Hematopoietic multipotent progenitor cell (in vitro differentiated cells): ENCODE measurements around the gene DEFB110. TPM values are rescaled to one million over a fixed set of nuclear protein-coding genes. Genes with fewer than 3 reads are reported as not detected.
A peak's percentile ranks its signal among the peaks of the same experiment; 100 is the strongest.

ENCODE experiments used
- DNase-seq, 3 donors: peaks; one replicate each; pipeline ENCODE4 v3.0.0-alpha.2; 2011 to 2015; ENCODE audit warnings: low read depth in 2 of 3, low spot score in 2 of 3
- total RNA-seq: library from RNA; depleted of rRNA; stranded (reverse); fragments of >200 nt; gene quantifications from one replicate; pipeline ENCODE4 v1.2.3, GENCODE V29; 2012

DEFB110 gene
- not detected for total RNA-seq

DNA sequence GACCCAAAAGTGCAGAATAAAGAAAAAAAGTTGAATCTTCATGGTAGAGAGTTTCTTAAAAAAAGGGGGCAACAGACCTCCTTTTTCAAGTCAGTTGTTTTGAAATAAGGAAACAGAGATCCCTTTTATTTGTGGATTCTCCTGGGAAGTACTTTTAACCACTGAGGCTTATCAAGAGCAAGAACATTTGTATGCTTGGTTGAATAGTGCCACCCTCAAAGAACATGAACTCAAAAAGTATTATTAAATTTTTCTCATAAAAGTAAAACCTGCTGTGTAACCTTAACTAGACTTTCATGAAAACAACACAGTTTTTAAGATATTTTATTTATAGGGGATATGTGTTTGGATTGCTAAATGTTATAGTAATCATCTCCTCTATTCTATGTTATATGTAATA lies at the start of gene DEFB110:
Gene DEFB110 (minus strand): TSS at position 101 of the 400 bp plus-strand sequence. CDS start 59 bp downstream, at position 42.
- no peak for DNase-seq

DNA sequence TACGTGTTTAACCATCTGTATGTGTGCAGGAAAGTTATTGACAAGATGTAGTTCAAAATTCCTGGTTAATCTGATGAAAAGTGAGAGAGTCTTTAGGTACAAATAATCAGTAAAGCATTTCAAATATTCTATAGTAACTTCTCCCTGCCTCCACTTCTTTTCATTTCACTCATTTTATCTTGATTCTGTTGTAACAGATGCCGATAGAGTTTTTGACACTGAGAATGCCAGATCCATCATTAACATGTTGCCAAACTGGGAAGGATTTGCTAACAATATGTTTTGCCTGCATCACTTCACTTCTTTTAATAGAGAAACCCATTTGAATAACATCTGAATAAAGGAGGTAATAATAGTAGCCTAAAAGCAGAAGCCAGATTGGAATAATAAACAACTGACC lies 48.3 kb upstream of the DEFB110 start:
- DNase-seq, result no peak

DNA sequence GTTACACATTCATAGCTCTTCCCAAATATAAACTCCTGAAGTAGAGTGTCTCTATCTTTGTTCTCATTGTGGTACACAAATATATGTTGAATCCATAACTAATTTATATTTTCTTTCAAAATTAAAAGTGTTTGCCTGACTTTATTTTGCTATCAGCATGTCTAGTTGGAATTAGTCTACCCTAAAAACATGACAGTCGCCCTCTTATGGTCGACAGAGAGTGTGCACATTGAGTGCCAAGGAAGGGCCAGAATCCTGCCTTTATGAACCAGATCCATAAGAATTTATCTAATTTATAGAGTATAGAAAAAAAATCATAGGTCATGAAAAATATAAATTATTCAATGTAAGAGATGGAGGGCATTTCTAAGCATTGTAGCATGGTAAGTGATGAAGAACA lies 40.3 kb upstream of the DEFB110 start:
- peak in 1 of 3 donors; percentile 0 for DNase-seq

DNA sequence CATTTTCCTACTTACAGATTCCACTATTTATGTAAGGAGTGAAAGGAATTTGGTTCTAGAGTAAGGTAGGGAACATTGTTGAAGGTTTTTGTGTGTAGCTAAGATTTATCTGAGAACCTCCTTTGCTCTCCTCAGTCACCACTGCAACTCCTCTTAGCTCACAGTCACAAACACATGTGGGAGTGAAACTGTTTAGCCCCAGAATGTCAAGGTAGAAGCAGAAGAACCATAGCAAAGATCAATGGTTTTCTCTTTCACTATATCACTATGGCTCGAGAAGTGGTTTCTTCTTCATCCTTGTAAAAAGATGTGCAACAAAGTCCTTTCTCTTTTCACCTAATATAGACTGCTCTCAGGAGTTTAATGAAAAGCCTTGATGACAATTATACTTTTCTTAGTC lies 34.4 kb upstream of the DEFB110 start:
- no peak for DNase-seq

DNA sequence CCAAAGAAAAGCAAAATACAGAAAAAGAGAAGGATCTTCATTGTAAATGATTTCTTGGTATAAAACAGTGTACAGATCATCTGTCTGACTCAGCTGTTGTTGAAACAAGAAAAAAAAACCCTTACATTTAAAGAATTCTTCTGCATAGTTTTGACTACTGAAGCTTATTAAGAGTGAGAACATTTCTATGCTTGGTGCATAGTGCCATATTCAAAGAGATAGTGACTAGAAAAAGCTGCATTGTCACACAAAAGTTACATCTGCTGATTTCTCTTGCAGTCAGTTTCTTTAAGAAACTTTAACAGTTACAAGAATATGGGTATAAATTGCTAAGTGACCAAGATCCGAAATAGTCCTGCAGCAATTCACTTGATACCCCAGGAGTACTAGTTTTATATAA lies 28.0 kb upstream of the DEFB110 start, which contains the start of gene DEFB112:
Gene DEFB112 (minus strand): TSS at position 101 of the 400 bp plus-strand sequence. CDS start 60 bp downstream, at position 41.
- DNase-seq, result no peak

DNA sequence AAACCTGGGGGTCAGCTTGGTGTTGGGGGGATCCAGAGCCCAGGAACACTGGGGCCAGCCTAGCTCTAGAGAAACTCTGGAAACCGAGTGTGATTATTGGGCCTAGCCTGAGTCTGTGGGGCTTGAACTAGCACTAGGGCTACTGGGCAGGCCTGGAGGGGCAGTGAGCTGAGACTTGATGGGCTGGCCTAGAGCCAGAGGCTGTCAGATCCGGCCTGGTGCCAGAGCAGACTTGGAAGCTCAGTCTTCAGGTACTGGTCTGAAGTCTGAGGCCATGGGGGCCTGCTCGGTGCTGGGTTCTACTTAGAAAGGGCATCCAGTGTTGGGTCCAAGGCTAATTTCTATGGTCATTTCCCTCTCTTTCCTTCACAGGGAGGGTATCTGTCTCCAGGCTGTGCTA lies 25.2 kb upstream of the DEFB110 start:
- DNase-seq, result no peak

DNA sequence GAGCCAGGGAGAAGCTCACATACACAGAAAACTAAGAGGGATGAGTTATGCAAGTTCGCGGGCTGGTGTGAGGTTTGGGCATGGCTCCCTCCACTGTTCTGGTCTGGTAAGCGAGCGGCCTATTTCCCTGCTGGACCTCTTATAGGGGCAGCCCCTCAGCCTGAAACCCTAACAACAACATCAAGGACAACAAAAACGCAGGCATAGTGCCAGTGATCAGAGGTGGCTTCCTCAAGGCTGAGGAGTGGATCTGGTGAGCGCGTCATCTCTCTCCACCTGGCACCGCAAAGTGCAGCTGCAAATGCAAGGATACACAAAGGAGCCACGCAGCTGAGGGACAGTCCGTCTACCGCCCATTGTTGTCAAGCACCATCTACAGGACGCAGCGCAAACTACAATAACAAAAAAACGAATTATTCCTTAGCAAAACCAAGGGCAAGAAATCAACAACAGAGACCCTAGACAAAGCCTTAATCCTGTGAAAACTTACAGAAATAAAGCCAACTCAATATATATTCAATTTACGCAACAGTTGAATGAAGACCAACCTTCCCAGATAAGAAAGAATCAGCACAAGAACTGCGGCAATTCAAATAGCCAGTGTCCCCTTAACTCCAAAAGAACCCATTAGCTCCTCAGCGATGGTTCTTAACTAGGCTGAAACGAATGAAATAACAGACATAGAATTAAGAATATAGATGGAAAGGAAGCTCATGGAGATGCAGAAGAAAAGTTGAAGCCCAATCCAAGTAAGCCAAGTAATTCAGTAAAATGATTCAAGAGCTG lies 9.2 kb upstream of the DEFB110 start:
- peak in 2 of 3 donors; percentile 25 to 47 for DNase-seq

DNA sequence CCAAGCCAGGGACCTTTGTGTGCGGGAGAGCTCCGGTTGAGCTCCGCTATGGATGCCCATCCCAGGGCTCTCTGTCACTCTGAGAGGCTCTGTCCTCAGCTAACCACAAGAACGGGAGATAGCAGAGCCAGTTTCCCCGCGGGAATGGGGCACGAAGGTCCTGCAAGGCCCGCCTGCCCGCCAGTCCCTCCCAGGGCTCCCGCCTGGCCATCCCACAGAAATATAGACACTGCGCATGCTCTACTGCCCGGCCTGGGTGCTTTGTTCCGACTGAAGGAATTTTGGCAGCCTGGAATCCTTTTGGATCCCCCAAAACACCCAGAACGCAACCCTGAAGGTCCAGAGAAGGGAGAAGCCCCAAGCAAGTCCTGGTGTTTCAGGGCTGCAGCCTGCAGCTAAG lies 8.6 kb upstream of the DEFB110 start:
- no peak for DNase-seq

DNA sequence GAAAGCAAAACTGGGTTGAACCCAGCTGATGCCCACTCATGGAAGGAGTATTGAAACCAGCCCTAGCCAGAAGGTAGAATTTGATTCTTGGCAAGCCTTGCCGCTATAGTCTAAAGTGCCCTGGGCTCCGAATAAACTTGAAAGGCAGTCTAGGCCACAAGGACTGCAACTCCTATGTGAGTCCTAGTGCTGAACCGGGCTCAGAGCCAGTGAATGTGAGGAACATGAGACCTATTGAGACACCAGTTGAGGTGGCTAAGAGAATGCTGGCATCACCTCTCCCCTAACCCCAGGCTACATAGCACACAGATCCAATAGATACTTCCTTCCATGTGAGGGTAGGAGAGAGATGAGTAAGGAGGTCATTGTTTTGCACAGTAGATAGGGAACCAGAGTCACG lies 3.5 kb upstream of the DEFB110 start:
- DNase-seq, result no peak

DNA sequence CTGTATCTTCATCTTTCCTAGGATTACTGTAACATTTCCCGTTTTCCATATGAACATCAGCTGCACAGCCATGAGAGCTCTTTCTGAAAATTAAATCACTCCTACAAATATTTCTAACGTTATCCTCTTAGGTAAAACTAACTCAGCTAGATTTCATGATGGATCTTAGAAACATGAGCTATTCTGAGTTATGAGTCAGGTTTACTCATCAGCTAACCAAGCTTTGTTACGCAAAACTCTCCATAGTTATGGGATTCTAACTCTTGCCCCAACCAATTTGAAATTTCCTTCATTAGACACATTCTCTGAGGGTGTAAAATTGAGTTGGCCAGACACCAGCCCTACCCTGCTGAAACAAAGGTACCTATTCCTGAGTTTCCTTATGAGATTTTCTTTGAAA lies 14.0 kb downstream of the DEFB110 start:
- no peak for DNase-seq

DNA sequence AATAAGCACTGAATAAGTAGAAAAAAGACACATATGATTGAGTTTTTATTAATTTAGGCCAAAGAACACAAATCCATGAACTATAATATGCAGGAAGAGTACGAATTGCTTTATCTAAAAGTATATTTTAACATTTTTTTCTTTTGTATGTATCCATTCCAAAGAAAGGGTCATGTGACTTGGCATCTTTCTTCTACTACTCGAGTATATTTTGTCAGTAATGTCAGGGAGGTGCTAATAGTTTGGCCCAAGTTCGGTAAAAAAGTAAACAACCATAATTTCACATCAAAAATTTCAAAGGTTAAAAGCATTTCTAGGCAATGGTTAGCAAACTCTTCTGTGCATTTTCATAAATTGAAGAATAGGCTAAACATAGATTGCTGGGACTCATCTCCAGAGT lies 18.7 kb downstream of the DEFB110 start:
- DNase-seq, result no peak

DNA sequence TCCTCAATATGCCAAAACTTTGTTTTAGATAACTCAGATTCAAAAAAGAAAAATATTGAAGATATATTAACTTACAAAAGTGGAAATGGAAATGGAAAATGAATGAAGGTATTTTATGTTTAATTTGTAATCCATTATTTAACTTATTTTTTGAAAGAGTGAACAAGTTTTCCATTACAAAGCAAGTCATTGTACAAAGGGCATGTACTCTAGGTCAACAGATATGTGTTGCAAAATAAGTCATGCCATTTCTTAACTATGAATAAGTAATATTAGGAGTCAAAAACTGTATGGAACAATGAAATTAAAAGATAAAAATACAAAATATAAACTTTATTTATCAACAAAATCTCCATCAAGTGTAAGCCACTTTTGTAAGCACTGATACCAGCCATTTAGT lies 26.5 kb downstream of the DEFB110 start:
- DNase-seq, result no peak

DNA sequence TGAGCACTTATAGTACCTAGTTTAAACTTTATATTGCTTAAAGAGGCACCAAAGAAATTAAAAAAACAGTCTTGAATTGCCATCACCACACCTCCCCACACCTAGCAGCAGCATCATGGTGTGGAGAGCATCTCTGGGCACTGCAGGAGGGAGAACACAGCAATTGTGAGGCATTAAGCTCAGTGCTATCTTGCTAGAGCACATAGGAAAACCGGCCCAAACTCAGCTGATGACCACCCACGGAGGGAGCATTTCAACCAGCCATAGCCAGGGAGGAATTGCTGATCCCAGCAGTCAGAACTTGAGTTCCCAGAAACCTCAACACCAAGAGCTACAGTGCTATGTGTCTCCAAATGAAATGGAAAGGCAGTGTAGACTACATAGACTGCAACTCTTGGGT lies 32.9 kb downstream of the DEFB110 start:
- DNase-seq, result no peak

DNA sequence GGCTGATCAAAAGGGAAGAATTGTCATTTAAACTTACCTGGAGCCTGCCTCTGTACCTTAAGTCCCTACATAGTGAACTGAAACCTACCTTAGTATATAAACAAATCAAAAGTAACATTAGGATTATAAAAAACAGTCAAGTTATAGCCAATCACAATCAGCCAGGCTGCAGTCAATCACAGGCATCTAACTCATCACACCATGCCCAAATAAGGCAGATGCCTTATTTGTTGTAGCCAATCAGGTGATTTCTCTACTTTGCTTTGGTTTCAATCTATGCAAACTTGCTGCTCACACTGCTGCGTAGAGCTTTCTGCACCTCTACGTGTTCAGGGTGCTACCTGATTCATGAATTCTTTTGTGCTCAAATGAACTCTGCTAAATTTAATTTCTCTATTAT lies 34.0 kb downstream of the DEFB110 start:
- DNase-seq, result no peak

DNA sequence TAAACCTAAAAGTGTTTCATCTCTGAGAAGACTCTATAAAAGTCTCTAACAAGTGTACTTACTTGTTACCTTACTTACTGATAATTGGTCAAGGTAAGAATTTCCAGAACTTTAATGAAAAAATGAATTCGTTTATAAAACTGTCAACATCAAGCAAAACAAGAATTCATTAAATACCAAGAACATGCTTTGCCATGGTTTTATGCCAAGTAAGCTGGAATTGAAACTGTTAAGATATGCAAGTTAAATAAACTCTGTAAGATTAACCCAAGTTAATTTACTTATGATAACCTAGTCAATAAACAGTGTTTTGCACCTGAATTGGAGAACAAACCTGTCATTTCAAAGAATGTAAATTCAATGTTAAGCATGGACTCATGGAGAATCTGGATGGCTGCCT lies 35.2 kb downstream of the DEFB110 start:
- DNase-seq, result no peak

DNA sequence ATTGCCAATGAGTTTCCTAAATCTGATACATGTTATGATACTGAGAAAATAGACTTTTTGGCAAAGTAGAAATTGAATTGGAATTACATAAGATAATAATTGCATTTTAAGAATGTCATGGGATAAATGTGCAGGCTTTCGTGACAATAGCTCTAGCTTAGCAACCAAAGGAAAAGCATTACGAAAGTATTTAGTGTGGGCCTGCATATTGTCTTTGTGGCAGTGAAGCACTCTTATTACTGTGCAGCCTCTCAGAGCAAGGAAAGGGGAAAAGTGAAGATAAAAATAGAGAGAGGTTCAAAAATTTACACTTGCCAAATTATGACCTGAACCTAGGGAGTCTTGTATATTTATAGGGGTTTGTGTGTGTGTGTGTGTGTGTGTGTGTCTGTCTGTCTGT lies 39.7 kb downstream of the DEFB110 start:
- DNase-seq, result no peak

DNA sequence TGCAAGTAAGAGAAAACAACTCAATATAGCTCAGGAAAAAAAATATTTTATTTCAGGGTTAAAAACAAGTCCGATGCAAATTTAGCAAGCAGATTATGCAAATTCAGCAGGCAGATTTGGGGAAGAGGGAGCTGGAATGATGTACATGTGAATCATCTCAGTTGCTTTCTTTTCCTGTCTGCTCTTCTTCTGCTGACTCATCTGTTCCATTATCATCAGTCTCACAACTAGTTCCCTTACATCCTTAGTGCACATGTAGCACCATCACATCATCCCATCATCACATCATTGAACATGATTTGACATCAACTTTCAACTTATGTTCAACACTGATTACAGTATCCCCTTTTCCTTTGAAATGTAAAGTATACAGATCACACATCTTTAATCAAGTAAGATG lies 40.9 kb downstream of the DEFB110 start:
- no peak for DNase-seq

DNA sequence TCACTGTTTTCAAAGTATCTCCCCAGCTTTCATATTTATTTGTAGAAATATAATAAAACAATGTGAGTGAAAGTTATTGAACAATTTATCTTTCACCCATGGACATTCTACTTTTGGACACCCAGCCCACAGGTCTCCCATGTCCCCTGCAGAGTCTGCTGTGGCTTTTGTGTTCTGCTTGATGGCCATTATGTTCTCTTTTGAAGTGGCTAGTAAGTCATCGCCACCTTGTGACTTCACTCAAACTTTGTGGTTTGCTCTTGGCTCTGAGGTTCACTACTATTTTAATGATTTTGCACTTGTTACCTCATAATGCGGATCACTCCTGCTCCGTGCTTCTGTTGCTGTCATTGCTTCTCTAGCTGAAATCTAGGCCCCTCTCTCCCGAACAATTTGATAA lies 42.2 kb downstream of the DEFB110 start:
- peak in 1 of 3 donors; percentile 1 for DNase-seq

DNA sequence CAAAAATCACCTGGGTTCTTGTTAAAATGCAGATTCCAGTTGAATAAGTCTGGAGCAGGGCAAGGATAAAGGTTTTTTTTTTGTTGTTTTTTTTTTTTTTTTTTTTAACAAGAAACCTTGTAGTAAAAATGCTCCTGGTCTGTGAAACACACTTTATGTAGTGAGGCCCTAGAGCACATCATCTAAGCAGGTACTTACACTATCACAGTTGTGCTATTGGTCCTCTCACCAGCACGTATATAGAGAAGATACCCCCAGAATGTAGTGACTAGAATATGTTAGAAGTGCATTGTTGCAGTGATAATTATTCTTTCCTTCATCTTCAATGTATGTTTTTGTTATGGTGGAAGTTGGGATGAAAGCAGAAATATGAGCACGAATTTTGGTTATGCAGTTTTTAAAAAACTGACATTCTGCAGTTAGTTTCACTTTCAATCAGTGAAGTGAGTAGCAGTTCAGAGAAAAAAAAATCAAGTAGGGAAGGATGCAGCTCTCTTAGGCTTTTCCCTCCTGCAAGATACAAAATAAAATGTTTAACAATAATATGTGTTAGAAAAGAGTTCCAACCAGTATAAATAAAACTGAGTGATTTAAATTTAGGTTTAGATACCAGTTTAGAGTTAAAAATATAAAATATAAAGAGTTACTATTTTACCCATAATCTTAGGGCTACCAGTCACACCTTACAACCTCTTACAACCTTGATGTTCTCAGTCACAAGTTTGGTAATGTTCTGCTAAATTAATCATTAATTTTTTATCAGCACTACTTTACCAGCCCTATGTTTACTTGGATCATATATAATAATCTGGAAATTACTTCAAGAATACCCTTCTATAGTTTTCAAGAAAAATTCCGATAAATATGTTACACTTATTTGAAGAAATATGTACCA lies 43.2 kb downstream of the DEFB110 start:
- DNase-seq, result peak in 1 of 3 donors; percentile 30

DNA sequence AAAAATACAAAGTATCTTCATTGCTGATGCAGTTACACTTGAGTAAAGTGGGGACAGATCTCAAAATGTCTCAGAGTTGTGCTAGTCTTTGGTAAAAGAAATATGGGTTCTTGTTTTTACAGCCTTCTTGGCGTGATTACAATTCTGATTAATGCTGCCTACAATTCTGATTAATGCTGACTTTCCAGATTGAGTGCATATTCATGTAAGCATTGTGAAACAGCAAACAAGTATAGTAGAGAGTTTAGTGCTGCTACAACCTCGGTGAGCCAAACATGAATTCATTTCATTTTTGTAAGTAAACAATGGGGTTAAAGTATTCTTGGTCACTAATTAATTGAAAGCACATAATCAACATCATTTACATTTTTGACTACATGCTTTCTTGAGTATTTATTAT lies 52.2 kb downstream of the DEFB110 start, which contains the start of gene DEFB113:
Gene DEFB113 (minus strand): TSS at position 21 of the 400 bp plus-strand sequence. CDS start 0 bp downstream, at position 21.
- no peak for DNase-seq
